GM20000 (cell line): ENCODE measurements around the gene SPRED2.

Experiments used
- DNase-seq: peaks from one replicate; pipeline ENCODE4 v3.0.0; 2012; ENCODE audit warnings: low spot score
- CTCF ChIP-seq: IDR thresholded peaks from 2 replicates; pipeline ENCODE4 v1.5.1; 2012; ENCODE audit warnings: mild to moderate bottlenecking, control low read depth; ENCODE audit errors: extremely low read depth, missing control alignments

Gene SPRED2

GRCh38 chr2:65294701-65295100 is 137.7 kb downstream of the SPRED2 start:
- TF ChIP-seq CTCF = no peak
- DNase-seq = no peak

GRCh38 chr2:65294136-65294535 is 138.3 kb downstream of the SPRED2 start:
- no peak for DNase-seq
- TF ChIP-seq CTCF = no peak

GRCh38 chr2:65293376-65293775 is 139.0 kb downstream of the SPRED2 start:
- TF ChIP-seq CTCF = no peak
- DNase-seq = no peak

GRCh38 chr2:65292461-65293011 is 139.9 kb downstream of the SPRED2 start:
- no peak for DNase-seq
- no peak for TF ChIP-seq CTCF

- TF ChIP-seq CTCF = no peak
- DNase-seq = no peak
These were observed 140.3 kb downstream of the SPRED2 start for GRCh38 chr2:65292106-65292400.

GRCh38 chr2:65291216-65292105 is 140.9 kb downstream of the SPRED2 start:
- no peak for DNase-seq
- TF ChIP-seq CTCF = no peak

GRCh38 chr2:65287364-65287763 is 145.0 kb downstream of the SPRED2 start:
- TF ChIP-seq CTCF = no peak
- DNase-seq = no peak
